ENCODE data around the gene INSYN2B.
"Not testable (repeated sequence)": the region's sequence is repeated elsewhere in the genome, so short reads cannot be mapped to it uniquely, and the experiment has no call there.

Gene INSYN2B

DNA sequence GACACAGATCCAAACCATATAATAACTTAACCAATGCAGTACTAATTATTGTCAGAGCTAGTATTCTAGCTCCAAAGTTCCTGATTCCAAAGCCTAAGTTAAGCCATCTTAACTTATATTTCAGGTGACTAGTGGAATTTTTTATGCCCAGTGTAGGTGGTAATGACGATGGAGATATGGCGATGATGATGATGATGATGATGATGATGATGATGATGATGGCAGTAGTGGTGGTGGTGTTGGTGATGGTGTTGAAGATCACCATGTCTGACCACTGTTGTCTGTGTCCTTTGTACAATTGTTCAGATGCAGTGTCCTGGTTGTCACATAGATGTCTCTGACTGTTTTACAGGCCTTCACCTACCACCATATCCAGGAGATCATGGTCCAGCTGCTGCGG, 139.9 kb downstream of the INSYN2B start:
- no peak for DNase-seq

DNA sequence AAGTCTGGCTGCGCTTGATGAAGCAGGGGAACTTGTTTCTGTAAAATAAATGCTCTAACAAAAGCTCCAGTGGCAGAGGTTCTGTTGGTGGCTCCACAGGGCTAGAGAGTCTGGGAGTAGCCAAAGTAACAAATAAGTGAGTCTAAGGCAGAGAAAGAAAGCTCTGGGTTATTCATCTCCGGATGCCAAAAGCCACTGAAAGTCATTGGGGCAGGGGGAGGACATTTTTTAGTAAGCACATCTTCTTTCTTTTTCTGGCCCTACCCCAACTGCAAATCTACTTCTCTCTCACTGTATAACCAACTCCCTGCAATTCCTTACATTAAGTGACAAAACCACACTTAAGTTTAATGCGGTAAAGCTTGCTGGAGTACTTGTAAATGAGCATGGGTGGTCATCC, 141.6 kb downstream of the INSYN2B start:
- DNase-seq, result no peak

DNA sequence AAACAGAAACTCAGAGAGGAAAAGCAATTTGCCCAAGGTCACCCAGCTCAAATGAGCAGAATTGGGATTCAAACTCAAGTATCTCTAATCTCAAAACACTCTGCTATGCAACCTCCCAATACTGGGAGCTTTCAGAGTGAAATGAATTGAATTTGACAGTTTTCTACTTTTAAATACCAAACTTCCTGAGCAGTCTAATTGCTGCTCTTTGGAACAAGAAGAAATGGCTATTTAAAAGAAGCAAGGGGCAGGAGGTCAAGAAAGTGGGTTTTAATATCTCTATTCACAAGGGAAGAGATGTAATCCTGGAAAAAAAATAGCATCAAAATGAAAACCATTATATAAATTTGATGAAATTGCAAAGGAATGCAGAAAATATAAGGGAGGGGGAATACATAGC, 142.6 kb downstream of the INSYN2B start:
- DNase-seq, result no peak

DNA sequence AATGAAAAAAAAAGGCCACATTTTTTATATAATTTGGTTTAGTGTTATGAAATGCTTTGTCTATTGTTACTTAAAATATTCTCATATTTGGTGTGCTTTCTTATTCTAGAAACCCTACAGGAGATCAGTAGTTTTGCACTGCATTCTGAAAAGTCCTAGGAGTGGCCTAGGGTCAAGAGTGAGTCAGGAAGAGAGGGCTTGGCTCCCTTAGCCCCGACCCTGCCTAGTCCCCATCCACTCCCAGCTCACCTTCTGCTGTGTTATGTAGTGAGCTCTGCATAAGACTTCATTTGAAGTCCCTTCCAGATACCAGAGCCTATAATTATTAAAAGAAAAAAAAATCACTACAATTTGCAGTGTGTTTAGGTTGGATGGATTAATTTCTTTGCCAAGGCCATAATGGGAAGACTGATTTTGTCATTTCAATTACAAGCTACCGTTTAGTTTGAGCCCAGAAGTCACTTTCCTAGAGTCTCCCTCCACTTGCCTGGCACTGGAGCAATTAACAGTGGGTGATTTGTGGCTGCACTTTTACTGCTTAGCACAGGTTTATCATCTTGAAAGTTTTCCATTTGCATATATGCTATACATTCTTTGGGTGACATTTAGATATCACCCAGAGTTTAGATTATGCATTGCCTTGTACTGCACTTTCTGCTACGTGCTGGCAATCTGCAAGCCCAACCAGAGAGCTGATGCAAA, 143.3 kb downstream of the INSYN2B start:
- DNase-seq, result no peak

DNA sequence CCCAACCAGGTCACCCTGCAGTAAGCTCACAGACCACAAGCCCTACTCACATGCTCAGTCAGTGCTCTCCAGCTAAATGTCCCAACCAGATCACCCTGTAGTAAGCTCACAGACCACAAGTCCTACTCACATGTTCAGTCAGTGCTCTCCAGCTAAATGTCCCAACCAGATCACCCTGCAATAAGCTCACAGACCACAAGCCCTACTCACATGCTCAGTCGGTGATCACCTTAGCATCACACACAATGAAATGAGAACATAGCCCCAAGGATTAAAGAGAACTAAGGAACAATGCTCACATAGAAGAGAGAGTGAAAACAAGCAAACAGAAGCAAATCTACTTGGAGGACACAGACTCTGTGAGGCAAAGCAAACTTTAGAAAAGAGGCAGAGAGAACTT, 145.8 kb downstream of the INSYN2B start:
- not testable (repeated sequence) for DNase-seq

DNA sequence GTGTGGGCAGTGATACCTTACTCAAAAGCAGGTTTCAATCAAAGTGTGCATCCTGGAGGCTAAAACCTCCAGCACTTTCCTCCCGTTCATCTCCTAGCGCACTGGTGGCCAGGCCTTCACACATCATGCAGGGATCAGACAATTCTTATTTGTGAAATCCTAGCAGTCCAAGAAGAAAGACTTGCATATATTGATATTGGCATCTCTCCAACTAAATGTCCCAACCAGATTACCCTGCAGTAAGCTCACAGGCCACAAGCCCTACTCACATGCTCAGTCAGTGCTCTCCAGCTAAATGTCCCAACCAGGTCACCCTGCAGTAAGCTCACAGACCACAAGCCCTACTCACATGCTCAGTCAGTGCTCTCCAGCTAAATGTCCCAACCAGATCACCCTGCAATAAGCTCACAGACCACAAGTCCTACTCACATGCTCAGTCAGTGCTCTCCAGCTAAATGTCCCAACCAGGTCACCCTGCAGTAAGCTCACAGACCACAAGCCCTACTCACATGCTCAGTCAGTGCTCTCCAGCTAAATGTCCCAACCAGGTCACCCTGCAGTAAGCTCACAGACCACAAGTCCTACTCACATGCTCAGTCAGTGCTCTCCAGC, 146.5 kb downstream of the INSYN2B start:
- DNase-seq, result not testable (repeated sequence)

DNA sequence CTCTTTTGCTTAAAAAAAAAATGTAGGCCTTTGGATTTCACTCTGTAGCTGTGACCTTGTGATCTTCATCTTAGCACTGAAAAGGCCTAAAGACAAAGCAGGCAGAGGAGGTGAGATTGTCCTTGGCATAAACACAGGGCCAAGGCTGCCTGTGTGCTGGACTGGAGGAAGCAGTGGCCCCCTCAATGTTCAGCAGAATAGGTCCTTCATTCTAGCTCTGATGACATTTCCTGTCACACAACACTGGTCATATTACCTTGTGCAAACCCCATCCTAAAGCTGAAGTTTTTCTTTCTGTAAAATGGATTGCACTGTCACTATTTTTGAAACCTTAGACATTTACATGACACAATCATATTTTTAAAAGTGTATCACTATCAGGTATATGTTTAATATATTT, 147.4 kb downstream of the INSYN2B start:
- DNase-seq, result no peak

DNA sequence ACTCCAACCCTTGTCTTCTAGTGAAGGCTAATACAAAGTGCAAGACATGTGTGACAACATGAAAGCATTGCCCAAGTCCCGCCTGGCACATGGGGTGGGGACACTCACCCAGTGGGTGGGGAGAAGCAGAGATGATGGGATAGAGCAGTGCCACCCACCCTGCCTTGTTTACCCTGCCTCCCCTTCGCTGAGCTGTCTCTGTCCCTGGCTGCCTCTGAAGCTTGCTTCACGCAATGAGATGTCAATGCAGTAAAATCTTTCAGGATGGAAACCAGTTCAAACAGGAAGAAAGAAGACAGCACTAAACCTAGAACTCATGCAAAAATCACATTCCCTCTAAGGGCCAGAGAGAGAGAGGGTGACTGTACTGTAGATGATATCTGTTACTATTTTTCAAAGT, 148.0 kb downstream of the INSYN2B start:
- DNase-seq, result no peak

DNA sequence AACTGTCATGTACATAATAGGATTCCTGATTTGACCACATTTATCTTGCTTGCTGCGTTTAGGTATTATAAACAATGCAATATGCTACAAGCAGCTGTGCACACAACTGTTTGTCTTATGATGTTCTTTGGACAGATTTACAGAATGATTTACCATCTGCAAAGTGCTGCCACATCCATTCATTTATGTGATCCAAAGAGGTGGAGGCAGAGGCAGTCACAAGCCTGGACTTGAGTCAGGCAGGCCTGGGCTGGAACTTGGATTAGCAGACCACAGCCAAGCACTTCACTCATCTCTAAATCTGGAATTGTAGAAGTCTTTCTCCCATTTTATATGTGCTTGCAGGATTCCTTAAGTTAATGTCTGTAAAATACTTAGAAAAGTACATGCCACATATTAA, 149.0 kb downstream of the INSYN2B start:
- DNase-seq, result no peak

DNA sequence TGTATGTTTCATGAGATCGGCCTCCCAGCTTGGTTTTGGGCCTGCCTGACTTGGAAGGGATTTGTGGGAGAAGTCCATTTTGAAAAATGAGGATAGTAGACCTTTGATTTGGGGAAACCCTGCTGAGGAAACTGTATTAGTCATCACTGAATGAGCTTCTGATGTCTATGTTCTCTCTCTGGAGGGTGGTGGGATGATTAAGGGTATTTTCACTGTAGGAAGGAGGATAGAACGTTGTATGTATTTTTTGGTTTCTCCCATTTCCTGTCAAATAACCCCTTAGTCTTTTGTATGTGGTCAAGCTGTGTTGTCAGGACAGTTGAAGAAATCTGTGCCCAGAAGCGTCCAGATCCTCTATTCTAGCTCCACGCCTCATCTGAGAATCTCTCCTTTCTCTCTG, 151.9 kb downstream of the INSYN2B start:
- DNase-seq, result no peak

DNA sequence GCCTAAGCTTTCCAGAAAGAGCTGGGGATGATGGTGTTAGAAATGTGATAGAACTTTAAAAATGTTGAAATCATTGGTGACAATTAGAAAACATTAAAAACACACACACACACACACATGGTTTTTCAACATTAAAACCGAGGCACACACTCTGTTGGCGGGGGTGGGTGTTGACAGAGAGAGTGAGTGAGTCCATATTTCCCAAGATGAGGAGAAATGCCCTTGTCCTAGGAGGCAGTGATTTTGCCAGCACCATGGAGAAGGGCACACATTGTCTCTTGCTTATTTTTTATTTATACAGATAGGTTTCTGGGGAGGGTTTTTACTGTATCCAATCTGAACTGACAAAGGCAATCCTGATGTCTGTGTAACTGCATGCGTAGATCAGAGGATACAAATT, 152.5 kb downstream of the INSYN2B start:
- no peak for DNase-seq

DNA sequence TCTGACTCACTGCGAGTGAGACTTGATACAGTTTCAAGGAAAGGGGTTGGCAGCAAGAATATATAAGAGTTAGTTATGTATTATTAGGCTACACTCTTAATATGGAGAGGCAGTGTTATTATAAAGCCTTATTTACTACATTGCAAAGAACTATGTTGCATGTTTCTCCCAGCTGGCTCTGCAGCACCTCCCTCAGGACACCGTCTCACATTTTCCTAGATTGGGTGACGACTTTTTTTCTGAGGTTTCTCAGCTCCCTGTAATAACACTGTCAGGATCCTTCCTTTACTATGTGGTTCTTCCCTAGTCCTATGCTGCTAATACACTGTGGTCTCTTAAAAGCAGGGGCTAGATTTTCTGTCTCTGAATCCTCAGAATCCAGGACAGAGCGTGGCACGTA, 153.7 kb downstream of the INSYN2B start:
- no peak for DNase-seq

DNA sequence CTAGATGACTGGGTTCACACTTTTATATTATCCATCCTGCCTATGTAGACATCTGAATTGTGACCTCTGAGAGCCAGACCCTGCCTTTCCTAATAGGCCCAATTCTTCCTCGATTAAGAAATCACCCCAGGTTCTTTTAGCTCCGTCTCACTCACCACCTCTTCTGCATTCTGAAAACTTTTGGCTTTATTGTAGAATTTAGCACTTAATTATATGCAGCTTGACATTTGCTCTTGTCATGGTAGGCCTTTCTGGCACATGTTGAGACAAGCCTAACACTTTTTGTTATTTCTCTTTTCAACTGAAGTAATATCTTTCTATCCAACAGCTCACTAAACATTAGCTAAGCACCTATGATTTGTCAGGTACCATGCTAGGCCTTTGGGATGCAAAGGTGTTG, 163.3 kb downstream of the INSYN2B start:
- no peak for DNase-seq

DNA sequence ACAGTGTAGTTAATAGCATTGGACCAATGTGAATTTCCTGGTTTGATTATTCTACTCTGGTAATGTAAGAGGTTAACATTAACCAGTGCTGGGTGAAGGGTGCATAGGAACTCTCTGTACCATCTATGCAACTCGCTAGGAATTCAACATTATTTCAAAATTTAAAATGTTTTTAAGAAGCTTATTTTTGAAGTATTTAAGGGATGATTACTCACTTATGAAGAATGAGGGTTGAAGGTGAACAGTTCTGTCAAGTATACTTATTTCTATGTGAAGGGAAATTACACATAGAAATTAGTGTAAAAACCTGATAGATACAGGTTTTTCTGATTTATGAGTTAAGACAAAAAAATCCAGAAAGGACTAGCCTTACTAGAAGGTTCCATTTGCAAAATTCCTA, 165.8 kb downstream of the INSYN2B start:
- DNase-seq, result no peak

Measured in activated CD8-positive, alpha-beta memory T cell treated with anti-CD3 and anti-CD28 coated beads, Interleukin-2, amount 50 U/mL, for 48 hours (primary cell).